ENCODE results near the gene CPS1.

The CPS1 gene

DNA sequence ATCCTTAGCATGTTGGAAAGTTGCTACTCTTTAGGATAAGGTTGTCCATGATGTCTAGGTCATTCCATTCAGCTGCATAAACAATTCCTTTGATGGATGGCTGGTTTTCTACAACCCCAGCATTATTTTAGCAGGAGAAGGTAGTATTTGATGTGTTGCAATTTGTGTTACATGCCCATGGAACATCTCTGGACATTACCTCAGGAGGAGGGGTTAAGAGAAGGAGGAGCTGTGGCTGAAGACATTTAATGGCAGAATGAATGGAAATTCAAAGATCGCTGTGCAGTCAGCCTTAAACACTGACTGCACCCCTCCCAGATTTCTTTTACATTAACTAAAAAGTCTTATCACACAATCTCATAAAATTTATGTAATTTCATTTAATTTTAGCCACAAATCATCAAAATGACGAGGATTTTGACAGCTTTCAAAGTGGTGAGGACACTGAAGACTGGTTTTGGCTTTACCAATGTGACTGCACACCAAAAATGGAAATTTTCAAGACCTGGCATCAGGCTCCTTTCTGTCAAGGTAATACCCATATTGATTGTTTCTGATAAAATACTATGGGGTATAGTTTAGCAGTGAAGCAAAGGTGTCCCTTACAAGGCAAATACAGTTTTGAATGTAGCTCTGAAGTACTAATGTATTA is at the start of gene CPS1:
Gene CPS1 (plus strand): TSS at position 271 of the 652 bp plus-strand sequence. CDS start 135 bp downstream, at position 406.
- no peaks in the 10 kb centered on the region for H3K9me3 ChIP-seq (ENCODE audit: control insufficient read depth, insufficient read depth, low read depth, low read length)
- TF ChIP-seq ZNF596 (tag by site-specific recombination; IDR thresholded peaks at IDR 0.05), result no peak
- TF ChIP-seq KLF10 (tag by site-specific recombination; IDR thresholded peaks at IDR 0.05), result no peak
- no peak for TF ChIP-seq ZNF555 (tag by site-specific recombination; conservative IDR thresholded peaks at IDR 0.05)
- no peak for TF ChIP-seq RBAK (tag by site-specific recombination; IDR thresholded peaks at IDR 0.05)
- TF ChIP-seq, protein P1, sequence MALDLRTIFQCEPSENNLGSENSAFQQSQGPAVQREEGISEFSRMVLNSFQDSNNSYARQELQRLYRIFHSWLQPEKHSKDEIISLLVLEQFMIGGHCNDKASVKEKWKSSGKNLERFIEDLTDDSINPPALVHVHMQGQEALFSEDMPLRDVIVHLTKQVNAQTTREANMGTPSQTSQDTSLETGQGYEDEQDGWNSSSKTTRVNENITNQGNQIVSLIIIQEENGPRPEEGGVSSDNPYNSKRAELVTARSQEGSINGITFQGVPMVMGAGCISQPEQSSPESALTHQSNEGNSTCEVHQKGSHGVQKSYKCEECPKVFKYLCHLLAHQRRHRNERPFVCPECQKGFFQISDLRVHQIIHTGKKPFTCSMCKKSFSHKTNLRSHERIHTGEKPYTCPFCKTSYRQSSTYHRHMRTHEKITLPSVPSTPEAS (tag by site-specific recombination; IDR thresholded peaks at IDR 0.05), result no peak
- H3K4me1 ChIP-seq (ENCODE audit: control insufficient read depth, insufficient read depth, low read length), result peaks cover 6% of the 10 kb centered on the region; the same call in 1 of the 2 replicates
- H3K4me3 ChIP-seq (ENCODE audit: low read depth, low read length), result no peak within 1 kb of the TSS
- POLR2A ChIA-PET, result no interaction called here
- H3K36me3 ChIP-seq (ENCODE audit: control insufficient read depth in 2 of 2, insufficient read depth in 1 of 2, low read length in 2 of 2), result no peaks in the 10 kb centered on the region
- CTCF ChIA-PET, result interaction anchor here (0.7 to 1.0 kb wide), 2 partner anchors 20 to 21 kb away, joined by 3 to 6 read pairs; no protein-coding TSS in a partner anchor
- no peak within 1 kb of the TSS for H3K27ac ChIP-seq (ENCODE audit: extremely low read depth, low read depth, low read length)

DNA sequence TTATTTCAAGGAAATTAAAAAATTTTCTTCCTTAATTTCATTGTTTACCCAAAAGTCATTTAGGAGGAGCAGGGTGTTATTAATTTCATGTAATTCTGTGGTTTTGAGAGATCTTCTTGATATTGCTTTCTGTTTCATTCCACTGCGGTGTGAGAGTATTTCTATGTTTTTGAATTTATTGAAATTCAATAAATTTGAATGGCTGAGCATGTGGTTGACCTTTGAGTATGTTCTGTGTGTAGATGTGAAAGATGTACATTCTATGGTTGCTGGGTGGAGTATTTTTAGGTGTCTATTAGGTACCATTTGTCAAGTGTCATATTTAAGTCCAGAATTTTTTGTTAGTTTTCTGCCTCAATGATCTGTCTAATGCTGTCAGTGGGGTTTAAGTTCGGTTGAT is 40.5 kb upstream of the CPS1 start:
- TF ChIP-seq ZFHX2 (tag by site-specific recombination; conservative IDR thresholded peaks at IDR 0.05) (no peak), ZNF521 (tag by site-specific recombination; IDR thresholded peaks at IDR 0.05) (no peak)
- POLR2A ChIA-PET, result no interaction called here
- CTCF ChIA-PET, result interaction anchor here (1.4 kb wide), 1 partner anchor 13 kb away, joined by 3 read pairs; no protein-coding TSS in a partner anchor

DNA sequence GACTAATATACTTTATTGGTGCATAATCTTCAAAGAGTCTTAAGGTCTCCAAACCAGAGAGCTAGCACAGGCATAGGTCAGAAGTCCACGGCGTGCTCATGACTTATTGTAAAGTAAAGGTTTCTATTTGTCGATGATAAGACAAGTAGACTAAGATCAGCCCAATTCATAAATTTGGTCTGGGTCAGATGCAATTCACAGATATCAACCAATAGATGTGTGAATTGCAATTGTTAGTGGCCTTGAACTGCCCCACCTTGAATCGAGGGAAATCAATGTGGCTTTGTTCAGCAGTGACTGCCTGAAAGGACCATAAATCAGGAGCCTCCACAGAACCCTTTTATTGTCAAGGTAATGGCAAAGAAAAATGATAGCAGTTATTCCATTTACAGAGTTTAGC is 39.1 kb upstream of the CPS1 start:
- H3K27ac ChIP-seq (ENCODE audit: extremely low read depth, low read depth, low read length), result no peak overlapping the region
- ChIA-PET CTCF (interaction anchor here (0.6 kb wide), 1 partner anchor 61 kb away, joined by 6 read pairs; no protein-coding TSS in a partner anchor), POLR2A (no interaction called here)
- no peak for TF ChIP-seq ZNF426 (tag by site-specific recombination; IDR thresholded peaks at IDR 0.05)
- no peak for TF ChIP-seq ZNF423 (tag by site-specific recombination; IDR thresholded peaks at IDR 0.05)
- no peak for TF ChIP-seq ZNF394 (tag by site-specific recombination; IDR thresholded peaks at IDR 0.05; ENCODE audit: borderline replicate concordance)
- no peak for TF ChIP-seq ZNF37A (tag by site-specific recombination; IDR thresholded peaks at IDR 0.05)
- TF ChIP-seq PRDM1 (tag by site-specific recombination; IDR thresholded peaks at IDR 0.05), result no peak
- no peaks in the 10 kb centered on the region for H3K4me1 ChIP-seq (ENCODE audit: control insufficient read depth, insufficient read depth, low read length)
- no peaks in the 10 kb centered on the region for H3K9me3 ChIP-seq (ENCODE audit: control insufficient read depth, insufficient read depth, low read depth, low read length)
- H3K4me3 ChIP-seq (ENCODE audit: low read depth, low read length), result no peak overlapping the region
- H3K36me3 ChIP-seq (ENCODE audit: control insufficient read depth in 2 of 2, insufficient read depth in 1 of 2, low read length in 2 of 2), result no peaks in the 10 kb centered on the region

More for the DNA sequence above, 40.5 kb upstream of the CPS1 start:
- no peaks in the 10 kb centered on the region for H3K4me1 ChIP-seq (ENCODE audit: control insufficient read depth, insufficient read depth, low read length)
- no peaks in the 10 kb centered on the region for H3K9me3 ChIP-seq (ENCODE audit: control insufficient read depth, insufficient read depth, low read depth, low read length)
- no peak overlapping the region for H3K27ac ChIP-seq (ENCODE audit: extremely low read depth, low read depth, low read length)
- no peaks in the 10 kb centered on the region for H3K36me3 ChIP-seq (ENCODE audit: control insufficient read depth in 2 of 2, insufficient read depth in 1 of 2, low read length in 2 of 2)
- no peak overlapping the region for H3K4me3 ChIP-seq (ENCODE audit: low read depth, low read length)

DNA sequence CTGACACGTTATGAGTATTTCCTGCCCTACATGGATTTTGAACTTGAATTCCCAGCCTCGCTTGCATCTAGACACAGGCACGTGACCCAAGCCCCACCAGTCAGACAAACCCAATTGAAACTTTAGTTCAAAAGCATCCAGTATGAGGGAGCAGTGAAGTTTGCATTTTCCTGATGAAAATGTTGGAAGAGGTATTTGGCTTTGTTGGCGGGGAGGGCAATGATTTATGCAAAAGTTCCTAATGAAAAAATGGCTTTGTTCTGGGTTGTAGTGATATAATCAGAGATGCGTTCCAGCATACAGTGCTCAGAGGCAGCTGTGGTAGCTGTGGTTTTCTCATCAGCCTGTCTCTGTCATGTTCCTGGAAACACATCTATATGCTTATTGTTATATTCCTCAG is 36.8 kb upstream of the CPS1 start:
- no peak overlapping the region for H3K27ac ChIP-seq (ENCODE audit: extremely low read depth, low read depth, low read length)
- no peaks in the 10 kb centered on the region for H3K9me3 ChIP-seq (ENCODE audit: control insufficient read depth, insufficient read depth, low read depth, low read length)
- H3K36me3 ChIP-seq (ENCODE audit: control insufficient read depth in 2 of 2, insufficient read depth in 1 of 2, low read length in 2 of 2), result no peaks in the 10 kb centered on the region
- ChIA-PET POLR2A (no interaction called here), CTCF (interaction anchor here (1.4 kb wide), 1 partner anchor 16 kb away, joined by 5 read pairs; no protein-coding TSS in a partner anchor)
- no peaks in the 10 kb centered on the region for H3K4me1 ChIP-seq (ENCODE audit: control insufficient read depth, insufficient read depth, low read length)
- H3K4me3 ChIP-seq (ENCODE audit: low read depth, low read length), result no peak overlapping the region
- TF ChIP-seq ZBTB48 (tag by site-specific recombination; IDR thresholded peaks at IDR 0.05) (no peak), ZNF391 (tag by site-specific recombination; IDR thresholded peaks at IDR 0.05; ENCODE audit: borderline replicate concordance, low read depth) (no peak), ZNF404 (tag by site-specific recombination; IDR thresholded peaks at IDR 0.05) (no peak), ZNF530 (tag by site-specific recombination; IDR thresholded peaks at IDR 0.05; ENCODE audit: low read depth) (no peak), KLF9 (tag by site-specific recombination; IDR thresholded peaks at IDR 0.05; ENCODE audit: low read depth) (no peak), ZBTB1 (tag by site-specific recombination; IDR thresholded peaks at IDR 0.05) (no peak), ZBTB20 (tag by site-specific recombination; IDR thresholded peaks at IDR 0.05) (no peak), ZXDB (tag by site-specific recombination; IDR thresholded peaks at IDR 0.05) (no peak), ZNF416 (tag by site-specific recombination; IDR thresholded peaks at IDR 0.05) (no peak), ZFP69B (tag by site-specific recombination; IDR thresholded peaks at IDR 0.05) (no peak)
- TF ChIP-seq, protein P2, sequence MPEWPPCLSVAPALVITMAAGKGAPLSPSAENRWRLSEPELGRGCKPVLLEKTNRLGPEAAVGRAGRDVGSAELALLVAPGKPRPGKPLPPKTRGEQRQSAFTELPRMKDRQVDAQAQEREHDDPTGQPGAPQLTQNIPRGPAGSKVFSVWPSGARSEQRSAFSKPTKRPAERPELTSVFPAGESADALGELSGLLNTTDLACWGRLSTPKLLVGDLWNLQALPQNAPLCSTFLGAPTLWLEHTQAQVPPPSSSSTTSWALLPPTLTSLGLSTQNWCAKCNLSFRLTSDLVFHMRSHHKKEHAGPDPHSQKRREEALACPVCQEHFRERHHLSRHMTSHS (tag by site-specific recombination; IDR thresholded peaks at IDR 0.05), result no peak
- TF ChIP-seq, protein P3, sequence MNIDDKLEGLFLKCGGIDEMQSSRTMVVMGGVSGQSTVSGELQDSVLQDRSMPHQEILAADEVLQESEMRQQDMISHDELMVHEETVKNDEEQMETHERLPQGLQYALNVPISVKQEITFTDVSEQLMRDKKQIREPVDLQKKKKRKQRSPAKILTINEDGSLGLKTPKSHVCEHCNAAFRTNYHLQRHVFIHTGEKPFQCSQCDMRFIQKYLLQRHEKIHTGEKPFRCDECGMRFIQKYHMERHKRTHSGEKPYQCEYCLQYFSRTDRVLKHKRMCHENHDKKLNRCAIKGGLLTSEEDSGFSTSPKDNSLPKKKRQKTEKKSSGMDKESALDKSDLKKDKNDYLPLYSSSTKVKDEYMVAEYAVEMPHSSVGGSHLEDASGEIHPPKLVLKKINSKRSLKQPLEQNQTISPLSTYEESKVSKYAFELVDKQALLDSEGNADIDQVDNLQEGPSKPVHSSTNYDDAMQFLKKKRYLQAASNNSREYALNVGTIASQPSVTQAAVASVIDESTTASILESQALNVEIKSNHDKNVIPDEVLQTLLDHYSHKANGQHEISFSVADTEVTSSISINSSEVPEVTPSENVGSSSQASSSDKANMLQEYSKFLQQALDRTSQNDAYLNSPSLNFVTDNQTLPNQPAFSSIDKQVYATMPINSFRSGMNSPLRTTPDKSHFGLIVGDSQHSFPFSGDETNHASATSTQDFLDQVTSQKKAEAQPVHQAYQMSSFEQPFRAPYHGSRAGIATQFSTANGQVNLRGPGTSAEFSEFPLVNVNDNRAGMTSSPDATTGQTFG (tag by site-specific recombination; IDR thresholded peaks at IDR 0.05; ENCODE audit: borderline replicate concordance), result no peak
